ENCODE results near the gene MROH2A.

The MROH2A gene

GRCh38 chr2:233773854-233774253, 4.3 kb upstream of the MROH2A start (continued):
- TF ChIP-seq ZNF155 (tag by site-specific recombination; IDR thresholded peaks at IDR 0.05), result no peak

DNA sequence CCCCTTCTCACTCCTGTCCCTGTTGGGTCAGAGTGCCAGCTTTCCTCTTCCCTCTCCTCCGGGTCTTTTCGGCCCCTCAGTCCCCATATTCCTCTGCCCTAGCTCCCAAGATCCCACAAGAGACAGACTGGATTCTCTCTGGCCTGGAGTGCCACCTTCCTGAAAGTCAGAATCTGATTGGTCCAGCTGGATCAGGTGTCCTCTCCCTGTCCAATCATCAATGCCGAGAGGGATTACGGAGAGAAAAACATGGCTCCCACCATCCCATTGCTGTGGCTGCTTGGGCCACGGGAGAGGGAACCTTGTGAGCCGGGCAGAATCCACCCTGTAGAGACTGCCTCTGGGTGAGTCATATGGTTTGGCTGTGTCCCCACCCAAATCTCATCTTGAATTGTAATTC, 2.7 kb upstream of the MROH2A start:
- Histone ChIP-seq H3K9me3 (ENCODE audit: control insufficient read depth, insufficient read depth, low read depth, low read length) (no peaks in the 10 kb centered on the region), H3K4me1 (ENCODE audit: control insufficient read depth, insufficient read depth, low read length) (no peaks in the 10 kb centered on the region), H3K36me3 (ENCODE audit: control insufficient read depth in 2 of 2, insufficient read depth in 1 of 2, low read length in 2 of 2) (no peaks in the 10 kb centered on the region), H3K27ac (ENCODE audit: extremely low read depth, low read depth, low read length) (no peak overlapping the region), H3K4me3 (ENCODE audit: low read depth, low read length) (no peak overlapping the region)
- POLR2A ChIA-PET, result no interaction called here
- no peak for TF ChIP-seq ZNF555 (tag by site-specific recombination; conservative IDR thresholded peaks at IDR 0.05)
- TF ChIP-seq MEIS1 (CRISPR knock-in tag; IDR thresholded peaks at IDR 0.05; ENCODE audit: borderline replicate concordance), result no peak
- no peak for TF ChIP-seq ZNF768 (tag by site-specific recombination; IDR thresholded peaks at IDR 0.05)
- TF ChIP-seq, protein P1, sequence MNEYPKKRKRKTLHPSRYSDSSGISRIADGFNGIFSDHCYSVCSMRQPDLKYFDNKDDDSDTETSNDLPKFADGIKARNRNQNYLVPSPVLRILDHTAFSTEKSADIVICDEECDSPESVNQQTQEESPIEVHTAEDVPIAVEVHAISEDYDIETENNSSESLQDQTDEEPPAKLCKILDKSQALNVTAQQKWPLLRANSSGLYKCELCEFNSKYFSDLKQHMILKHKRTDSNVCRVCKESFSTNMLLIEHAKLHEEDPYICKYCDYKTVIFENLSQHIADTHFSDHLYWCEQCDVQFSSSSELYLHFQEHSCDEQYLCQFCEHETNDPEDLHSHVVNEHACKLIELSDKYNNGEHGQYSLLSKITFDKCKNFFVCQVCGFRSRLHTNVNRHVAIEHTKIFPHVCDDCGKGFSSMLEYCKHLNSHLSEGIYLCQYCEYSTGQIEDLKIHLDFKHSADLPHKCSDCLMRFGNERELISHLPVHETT (tag by site-specific recombination; IDR thresholded peaks at IDR 0.05), result no peak
- no peak for TF ChIP-seq BCL11B (tag by site-specific recombination; IDR thresholded peaks at IDR 0.05; ENCODE audit: low read depth)
- TF ChIP-seq KLF1 (tag by site-specific recombination; IDR thresholded peaks at IDR 0.05), result no peak
- TF ChIP-seq ZNF280C (tag by site-specific recombination; IDR thresholded peaks at IDR 0.05), result no peak
- no peak for TF ChIP-seq WT1 (tag by site-specific recombination; IDR thresholded peaks at IDR 0.05)
- no peak for TF ChIP-seq ZNF155 (tag by site-specific recombination; IDR thresholded peaks at IDR 0.05)
- TF ChIP-seq ZNF560 (tag by site-specific recombination; IDR thresholded peaks at IDR 0.05; ENCODE audit: borderline replicate concordance), result no peak
- no peak for TF ChIP-seq ZBTB48 (tag by site-specific recombination; IDR thresholded peaks at IDR 0.05)
- TF ChIP-seq ELK4 (IDR thresholded peaks at IDR 0.05; ENCODE audit: borderline replicate concordance, low read depth, low read length), result no peak
- TF ChIP-seq ZFP3 (tag by site-specific recombination; IDR thresholded peaks at IDR 0.05; ENCODE audit: low read depth), result no peak
- no peak for TF ChIP-seq ZNF529 (tag by site-specific recombination; IDR thresholded peaks at IDR 0.05; ENCODE audit: insufficient replicate concordance)
- TF ChIP-seq ZNF302 (tag by site-specific recombination; IDR thresholded peaks at IDR 0.05; ENCODE audit: low read depth), result no peak
- TF ChIP-seq ZNF549 (tag by site-specific recombination; IDR thresholded peaks at IDR 0.05), result no peak
- CTCF ChIA-PET, result interaction anchor here (0.8 to 1.0 kb wide), 2 partner anchors 12 to 82 kb away, joined by 4 read pairs; no protein-coding TSS in a partner anchor

DNA sequence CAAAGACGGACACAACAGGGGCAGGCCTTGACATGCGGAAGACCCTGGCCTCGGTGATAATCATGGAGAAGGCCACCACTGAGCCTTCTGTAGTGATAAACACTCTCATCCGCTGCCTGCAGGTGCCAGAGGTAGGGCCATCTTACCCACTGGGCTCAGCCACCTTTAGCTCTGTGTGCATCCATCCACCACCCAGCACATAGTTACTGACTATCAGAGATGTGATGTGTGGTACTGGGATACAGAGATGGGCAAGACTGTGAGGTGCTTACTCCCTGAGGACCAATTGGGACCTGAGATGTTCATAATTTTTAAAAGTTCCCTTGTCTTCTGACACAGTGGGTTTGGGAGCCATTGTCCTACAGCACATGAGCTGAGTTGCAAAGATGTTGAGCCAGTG, 1.6 kb downstream of the MROH2A start:
- H3K4me1 ChIP-seq (ENCODE audit: control insufficient read depth, insufficient read depth, low read length), result no peaks in the 10 kb centered on the region
- no peak overlapping the region for H3K27ac ChIP-seq (ENCODE audit: extremely low read depth, low read depth, low read length)
- ChIA-PET CTCF (interaction anchor here (1.6 kb wide), 1 partner anchor 68 kb away, joined by 3 read pairs; no protein-coding TSS in a partner anchor), POLR2A (no interaction called here)
- H3K36me3 ChIP-seq (ENCODE audit: control insufficient read depth in 2 of 2, insufficient read depth in 1 of 2, low read length in 2 of 2), result no peaks in the 10 kb centered on the region
- no peak overlapping the region for H3K4me3 ChIP-seq (ENCODE audit: low read depth, low read length)
- no peaks in the 10 kb centered on the region for H3K9me3 ChIP-seq (ENCODE audit: control insufficient read depth, insufficient read depth, low read depth, low read length)
- TF ChIP-seq ZNF335 (tag by site-specific recombination; conservative IDR thresholded peaks at IDR 0.05), result no peak
- TF ChIP-seq PRDM6 (tag by site-specific recombination; IDR thresholded peaks at IDR 0.05), result no peak
- TF ChIP-seq ZNF660 (tag by site-specific recombination; IDR thresholded peaks at IDR 0.05), result no peak
- TF ChIP-seq ZNF19 (tag by site-specific recombination; IDR thresholded peaks at IDR 0.05; ENCODE audit: low read depth), result no peak
- TF ChIP-seq ZNF391 (tag by site-specific recombination; IDR thresholded peaks at IDR 0.05; ENCODE audit: borderline replicate concordance, low read depth), result no peak
- no peak for TF ChIP-seq ZNF112 (tag by site-specific recombination; IDR thresholded peaks at IDR 0.05)
- TF ChIP-seq GLI2 (tag by site-specific recombination; IDR thresholded peaks at IDR 0.05; ENCODE audit: borderline replicate concordance, low read depth), result no peak
- TF ChIP-seq, protein P2, sequence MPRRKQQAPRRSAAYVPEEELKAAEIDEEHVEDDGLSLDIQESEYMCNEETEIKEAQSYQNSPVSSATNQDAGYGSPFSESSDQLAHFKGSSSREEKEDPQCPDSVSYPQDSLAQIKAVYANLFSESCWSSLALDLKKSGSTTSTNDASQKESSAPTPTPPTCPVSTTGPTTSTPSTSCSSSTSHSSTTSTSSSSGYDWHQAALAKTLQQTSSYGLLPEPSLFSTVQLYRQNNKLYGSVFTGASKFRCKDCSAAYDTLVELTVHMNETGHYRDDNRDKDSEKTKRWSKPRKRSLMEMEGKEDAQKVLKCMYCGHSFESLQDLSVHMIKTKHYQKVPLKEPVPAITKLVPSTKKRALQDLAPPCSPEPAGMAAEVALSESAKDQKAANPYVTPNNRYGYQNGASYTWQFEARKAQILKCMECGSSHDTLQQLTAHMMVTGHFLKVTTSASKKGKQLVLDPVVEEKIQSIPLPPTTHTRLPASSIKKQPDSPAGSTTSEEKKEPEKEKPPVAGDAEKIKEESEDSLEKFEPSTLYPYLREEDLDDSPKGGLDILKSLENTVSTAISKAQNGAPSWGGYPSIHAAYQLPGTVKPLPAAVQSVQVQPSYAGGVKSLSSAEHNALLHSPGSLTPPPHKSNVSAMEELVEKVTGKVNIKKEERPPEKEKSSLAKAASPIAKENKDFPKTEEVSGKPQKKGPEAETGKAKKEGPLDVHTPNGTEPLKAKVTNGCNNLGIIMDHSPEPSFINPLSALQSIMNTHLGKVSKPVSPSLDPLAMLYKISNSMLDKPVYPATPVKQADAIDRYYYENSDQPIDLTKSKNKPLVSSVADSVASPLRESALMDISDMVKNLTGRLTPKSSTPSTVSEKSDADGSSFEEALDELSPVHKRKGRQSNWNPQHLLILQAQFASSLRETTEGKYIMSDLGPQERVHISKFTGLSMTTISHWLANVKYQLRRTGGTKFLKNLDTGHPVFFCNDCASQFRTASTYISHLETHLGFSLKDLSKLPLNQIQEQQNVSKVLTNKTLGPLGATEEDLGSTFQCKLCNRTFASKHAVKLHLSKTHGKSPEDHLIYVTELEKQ (tag by site-specific recombination; IDR thresholded peaks at IDR 0.05; ENCODE audit: borderline replicate concordance), result no peak

All from HEK293 (cell line).